WTC11 (cell line): ENCODE data around the gene SPATC1L.

Source experiments
- FOXK1 ChIP-seq: sonication (generic); formaldehyde crosslinking; IDR thresholded peaks from 2 replicates; pipeline ENCODE4 v1.8.0; 2022; ENCODE audit warnings: mild to moderate bottlenecking, moderate library complexity, missing genetic modification reagents
- TEAD4 ChIP-seq: sonication (generic); formaldehyde crosslinking; IDR thresholded peaks from 2 replicates; pipeline ENCODE4 v1.8.0; 2022; ENCODE audit warnings: mild to moderate bottlenecking, missing genetic modification reagents
- TP53 ChIP-seq: sonication (generic); formaldehyde crosslinking; IDR thresholded peaks from 2 replicates; pipeline ENCODE4 v1.8.1; 2023; ENCODE audit warnings: mild to moderate bottlenecking, missing genetic modification reagents
- ZNF317 ChIP-seq: sonication (generic); formaldehyde crosslinking; IDR thresholded peaks from 2 replicates; pipeline ENCODE4 v1.8.1; 2023; ENCODE audit warnings: low read depth, mild to moderate bottlenecking, moderate library complexity, missing genetic modification reagents, borderline replicate concordance
- ZNF416 ChIP-seq: fragments of 250-450 bp; sonication (Bioruptor Pico); IDR thresholded peaks from 2 replicates; pipeline ENCODE4 v1.9.0; 2021; ENCODE audit warnings: mild to moderate bottlenecking, inconsistent platforms
- TF ChIP-seq, protein P1 (sequence below): fragments of 200-600 bp; IDR thresholded peaks from 2 replicates; pipeline ENCODE4 v1.8.0; 2022; ENCODE audit warnings: antibody characterized with exemption
- TF ChIP-seq, protein P2 (sequence below): sonication (generic); formaldehyde crosslinking; IDR thresholded peaks from 2 replicates; pipeline ENCODE4 v1.8.1; 2023; ENCODE audit warnings: mild to moderate bottlenecking, missing genetic modification reagents
- TF ChIP-seq, protein P3 (sequence below): sonication (generic); formaldehyde crosslinking; IDR thresholded peaks from 2 replicates; pipeline ENCODE4 v1.8.0; 2023; ENCODE audit warnings: mild to moderate bottlenecking, missing genetic modification reagents
- TF ChIP-seq, protein P4 (sequence below): fragments of 250-450 bp; sonication (Bioruptor Pico); IDR thresholded peaks from 2 replicates; pipeline ENCODE4 v1.9.0; 2021; ENCODE audit warnings: mild to moderate bottlenecking

DNA sequence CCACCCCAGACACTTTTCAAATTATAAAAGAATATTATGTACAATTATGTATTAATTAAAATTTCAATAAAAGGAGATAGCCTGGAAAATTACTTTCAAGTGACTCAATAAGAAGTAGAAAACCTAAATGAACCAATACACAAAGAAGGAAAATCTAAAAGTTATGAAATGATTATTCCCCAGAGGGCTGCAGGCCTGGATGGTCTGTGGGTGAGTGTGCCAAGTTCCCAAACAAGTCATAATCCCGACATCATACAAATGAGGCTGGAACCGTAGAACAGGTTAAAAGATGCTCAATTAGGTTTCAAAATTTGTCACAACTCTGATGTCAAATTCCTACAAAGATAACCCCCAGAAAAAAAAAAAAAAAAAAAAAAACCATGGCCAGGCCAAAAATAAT, 12.7 kb downstream of the SPATC1L start:
- TF ChIP-seq, protein P1, sequence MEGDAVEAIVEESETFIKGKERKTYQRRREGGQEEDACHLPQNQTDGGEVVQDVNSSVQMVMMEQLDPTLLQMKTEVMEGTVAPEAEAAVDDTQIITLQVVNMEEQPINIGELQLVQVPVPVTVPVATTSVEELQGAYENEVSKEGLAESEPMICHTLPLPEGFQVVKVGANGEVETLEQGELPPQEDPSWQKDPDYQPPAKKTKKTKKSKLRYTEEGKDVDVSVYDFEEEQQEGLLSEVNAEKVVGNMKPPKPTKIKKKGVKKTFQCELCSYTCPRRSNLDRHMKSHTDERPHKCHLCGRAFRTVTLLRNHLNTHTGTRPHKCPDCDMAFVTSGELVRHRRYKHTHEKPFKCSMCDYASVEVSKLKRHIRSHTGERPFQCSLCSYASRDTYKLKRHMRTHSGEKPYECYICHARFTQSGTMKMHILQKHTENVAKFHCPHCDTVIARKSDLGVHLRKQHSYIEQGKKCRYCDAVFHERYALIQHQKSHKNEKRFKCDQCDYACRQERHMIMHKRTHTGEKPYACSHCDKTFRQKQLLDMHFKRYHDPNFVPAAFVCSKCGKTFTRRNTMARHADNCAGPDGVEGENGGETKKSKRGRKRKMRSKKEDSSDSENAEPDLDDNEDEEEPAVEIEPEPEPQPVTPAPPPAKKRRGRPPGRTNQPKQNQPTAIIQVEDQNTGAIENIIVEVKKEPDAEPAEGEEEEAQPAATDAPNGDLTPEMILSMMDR: no peak
- no peak for TF ChIP-seq ZNF317 (CRISPR knock-in tag)
- TF ChIP-seq TEAD4 (CRISPR knock-in tag): no peak
- TF ChIP-seq ZNF416 (CRISPR knock-in tag): no peak
- TF ChIP-seq, protein P2, sequence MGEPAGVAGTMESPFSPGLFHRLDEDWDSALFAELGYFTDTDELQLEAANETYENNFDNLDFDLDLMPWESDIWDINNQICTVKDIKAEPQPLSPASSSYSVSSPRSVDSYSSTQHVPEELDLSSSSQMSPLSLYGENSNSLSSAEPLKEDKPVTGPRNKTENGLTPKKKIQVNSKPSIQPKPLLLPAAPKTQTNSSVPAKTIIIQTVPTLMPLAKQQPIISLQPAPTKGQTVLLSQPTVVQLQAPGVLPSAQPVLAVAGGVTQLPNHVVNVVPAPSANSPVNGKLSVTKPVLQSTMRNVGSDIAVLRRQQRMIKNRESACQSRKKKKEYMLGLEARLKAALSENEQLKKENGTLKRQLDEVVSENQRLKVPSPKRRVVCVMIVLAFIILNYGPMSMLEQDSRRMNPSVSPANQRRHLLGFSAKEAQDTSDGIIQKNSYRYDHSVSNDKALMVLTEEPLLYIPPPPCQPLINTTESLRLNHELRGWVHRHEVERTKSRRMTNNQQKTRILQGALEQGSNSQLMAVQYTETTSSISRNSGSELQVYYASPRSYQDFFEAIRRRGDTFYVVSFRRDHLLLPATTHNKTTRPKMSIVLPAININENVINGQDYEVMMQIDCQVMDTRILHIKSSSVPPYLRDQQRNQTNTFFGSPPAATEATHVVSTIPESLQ (CRISPR knock-in tag): no peak
- TF ChIP-seq, protein P3, sequence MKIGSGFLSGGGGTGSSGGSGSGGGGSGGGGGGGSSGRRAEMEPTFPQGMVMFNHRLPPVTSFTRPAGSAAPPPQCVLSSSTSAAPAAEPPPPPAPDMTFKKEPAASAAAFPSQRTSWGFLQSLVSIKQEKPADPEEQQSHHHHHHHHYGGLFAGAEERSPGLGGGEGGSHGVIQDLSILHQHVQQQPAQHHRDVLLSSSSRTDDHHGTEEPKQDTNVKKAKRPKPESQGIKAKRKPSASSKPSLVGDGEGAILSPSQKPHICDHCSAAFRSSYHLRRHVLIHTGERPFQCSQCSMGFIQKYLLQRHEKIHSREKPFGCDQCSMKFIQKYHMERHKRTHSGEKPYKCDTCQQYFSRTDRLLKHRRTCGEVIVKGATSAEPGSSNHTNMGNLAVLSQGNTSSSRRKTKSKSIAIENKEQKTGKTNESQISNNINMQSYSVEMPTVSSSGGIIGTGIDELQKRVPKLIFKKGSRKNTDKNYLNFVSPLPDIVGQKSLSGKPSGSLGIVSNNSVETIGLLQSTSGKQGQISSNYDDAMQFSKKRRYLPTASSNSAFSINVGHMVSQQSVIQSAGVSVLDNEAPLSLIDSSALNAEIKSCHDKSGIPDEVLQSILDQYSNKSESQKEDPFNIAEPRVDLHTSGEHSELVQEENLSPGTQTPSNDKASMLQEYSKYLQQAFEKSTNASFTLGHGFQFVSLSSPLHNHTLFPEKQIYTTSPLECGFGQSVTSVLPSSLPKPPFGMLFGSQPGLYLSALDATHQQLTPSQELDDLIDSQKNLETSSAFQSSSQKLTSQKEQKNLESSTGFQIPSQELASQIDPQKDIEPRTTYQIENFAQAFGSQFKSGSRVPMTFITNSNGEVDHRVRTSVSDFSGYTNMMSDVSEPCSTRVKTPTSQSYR (CRISPR knock-in tag): no peak
- no peak for TF ChIP-seq TP53 (CRISPR knock-in tag)
- no peak for TF ChIP-seq FOXK1 (CRISPR knock-in tag)
- TF ChIP-seq, protein P4, sequence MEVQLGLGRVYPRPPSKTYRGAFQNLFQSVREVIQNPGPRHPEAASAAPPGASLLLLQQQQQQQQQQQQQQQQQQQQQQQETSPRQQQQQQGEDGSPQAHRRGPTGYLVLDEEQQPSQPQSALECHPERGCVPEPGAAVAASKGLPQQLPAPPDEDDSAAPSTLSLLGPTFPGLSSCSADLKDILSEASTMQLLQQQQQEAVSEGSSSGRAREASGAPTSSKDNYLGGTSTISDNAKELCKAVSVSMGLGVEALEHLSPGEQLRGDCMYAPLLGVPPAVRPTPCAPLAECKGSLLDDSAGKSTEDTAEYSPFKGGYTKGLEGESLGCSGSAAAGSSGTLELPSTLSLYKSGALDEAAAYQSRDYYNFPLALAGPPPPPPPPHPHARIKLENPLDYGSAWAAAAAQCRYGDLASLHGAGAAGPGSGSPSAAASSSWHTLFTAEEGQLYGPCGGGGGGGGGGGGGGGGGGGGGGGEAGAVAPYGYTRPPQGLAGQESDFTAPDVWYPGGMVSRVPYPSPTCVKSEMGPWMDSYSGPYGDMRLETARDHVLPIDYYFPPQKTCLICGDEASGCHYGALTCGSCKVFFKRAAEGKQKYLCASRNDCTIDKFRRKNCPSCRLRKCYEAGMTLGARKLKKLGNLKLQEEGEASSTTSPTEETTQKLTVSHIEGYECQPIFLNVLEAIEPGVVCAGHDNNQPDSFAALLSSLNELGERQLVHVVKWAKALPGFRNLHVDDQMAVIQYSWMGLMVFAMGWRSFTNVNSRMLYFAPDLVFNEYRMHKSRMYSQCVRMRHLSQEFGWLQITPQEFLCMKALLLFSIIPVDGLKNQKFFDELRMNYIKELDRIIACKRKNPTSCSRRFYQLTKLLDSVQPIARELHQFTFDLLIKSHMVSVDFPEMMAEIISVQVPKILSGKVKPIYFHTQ (CRISPR knock-in tag): no peak
